ENCODE measurements around the gene TNRC18. TPM values are rescaled to one million over a fixed set of nuclear protein-coding genes. Genes with fewer than 3 reads are reported as not detected.

Gene TNRC18
- total RNA-seq, 1 donor from 2014 or later: 38.4 TPM

GRCh38 chr7:5458921-5459480, 35.4 kb upstream of the TNRC18 start:
- Histone ChIP-seq H3K36me3 (ENCODE audit: control insufficient read depth, insufficient read depth, low read length) (no peaks in the 10 kb centered on the region), H3K27me3 (ENCODE audit: control insufficient read depth, insufficient read depth, low read length) (no peaks in the 10 kb centered on the region), H3K4me3 (ENCODE audit: low read depth, low read length) (no peak overlapping the region)
- DNase-seq (ENCODE audit: low read depth): no peak
- no peak for TF ChIP-seq CTCF (IDR thresholded peaks at IDR 0.05; ENCODE audit: insufficient read depth, low read length, poor library complexity, severe bottlenecking)

GRCh38 chr7:5457245-5457735, 33.7 kb upstream of the TNRC18 start:
- Histone ChIP-seq H3K36me3 (ENCODE audit: control insufficient read depth, insufficient read depth, low read length) (no peaks in the 10 kb centered on the region), H3K27me3 (ENCODE audit: control insufficient read depth, insufficient read depth, low read length) (no peaks in the 10 kb centered on the region), H3K4me3 (ENCODE audit: low read depth, low read length) (no peak overlapping the region)
- no peak for DNase-seq (ENCODE audit: low read depth)
- no peak for TF ChIP-seq CTCF (IDR thresholded peaks at IDR 0.05; ENCODE audit: insufficient read depth, low read length, poor library complexity, severe bottlenecking)

GRCh38 chr7:5456409-5456808, 32.8 kb upstream of the TNRC18 start:
- Histone ChIP-seq H3K27me3 (ENCODE audit: control insufficient read depth, insufficient read depth, low read length) (no peaks in the 10 kb centered on the region), H3K36me3 (ENCODE audit: control insufficient read depth, insufficient read depth, low read length) (no peaks in the 10 kb centered on the region), H3K4me3 (ENCODE audit: low read depth, low read length) (no peak overlapping the region)
- no peak for DNase-seq (ENCODE audit: low read depth)
- no peak for TF ChIP-seq CTCF (IDR thresholded peaks at IDR 0.05; ENCODE audit: insufficient read depth, low read length, poor library complexity, severe bottlenecking)

GRCh38 chr7:5455581-5456219, 32.1 kb upstream of the TNRC18 start:
- no peak for TF ChIP-seq CTCF (IDR thresholded peaks at IDR 0.05; ENCODE audit: insufficient read depth, low read length, poor library complexity, severe bottlenecking)
- Histone ChIP-seq H3K36me3 (ENCODE audit: control insufficient read depth, insufficient read depth, low read length) (no peaks in the 10 kb centered on the region), H3K4me3 (ENCODE audit: low read depth, low read length) (no peak overlapping the region), H3K27me3 (ENCODE audit: control insufficient read depth, insufficient read depth, low read length) (no peaks in the 10 kb centered on the region)
- DNase-seq (ENCODE audit: low read depth): no peak

- no peaks in the 10 kb centered on the region for H3K36me3 ChIP-seq (ENCODE audit: control insufficient read depth, insufficient read depth, low read length)
- no peak for DNase-seq (ENCODE audit: low read depth)
- no peak for TF ChIP-seq CTCF (IDR thresholded peaks at IDR 0.05; ENCODE audit: insufficient read depth, low read length, poor library complexity, severe bottlenecking)
These were observed 31.5 kb upstream of the TNRC18 start for GRCh38 chr7:5455175-5455574.

GRCh38 chr7:5454485-5454884, 30.9 kb upstream of the TNRC18 start:
- Histone ChIP-seq H3K27me3 (ENCODE audit: control insufficient read depth, insufficient read depth, low read length) (no peaks in the 10 kb centered on the region), H3K36me3 (ENCODE audit: control insufficient read depth, insufficient read depth, low read length) (no peaks in the 10 kb centered on the region), H3K4me3 (ENCODE audit: low read depth, low read length) (no peak overlapping the region)
- DNase-seq (ENCODE audit: low read depth): no peak
- no peak for TF ChIP-seq CTCF (IDR thresholded peaks at IDR 0.05; ENCODE audit: insufficient read depth, low read length, poor library complexity, severe bottlenecking)

More at GRCh38 chr7:5455175-5455574, 31.5 kb upstream of the TNRC18 start:
- Histone ChIP-seq H3K27me3 (ENCODE audit: control insufficient read depth, insufficient read depth, low read length) (no peaks in the 10 kb centered on the region), H3K4me3 (ENCODE audit: low read depth, low read length) (no peak overlapping the region)

All from kidney epithelial cell (primary cell).